Gastrocnemius medialis (tissue), 4 donors: Measurements from ENCODE around the gene HPS5. TPM values are rescaled to one million over a fixed set of nuclear protein-coding genes. Genes with fewer than 3 reads are reported as not detected.
A peak's percentile ranks its signal among the peaks of the same experiment; 100 is the strongest.
"Not testable (repeated sequence)": the region's sequence is repeated elsewhere in the genome, so short reads cannot be mapped to it uniquely, and the experiment has no call there.

ENCODE experiments used
- ATAC-seq, 2 donors: fragments of 150-250 bp; one replicate each; pipeline ENCODE4 v1.9.1; 2016
- DNase-seq, 2 donors: peaks; one replicate each; pipeline ENCODE4 v3.0.0-alpha.2; 2019
- H3K27ac ChIP-seq, 4 donors: fragments of 200-600 bp; sonication (generic); 1 replicate in 1 of 4; 2 replicates in 3 of 4; pipeline ENCODE4 v1.5.1; 2016 to 2018; ENCODE audit warnings: mild to moderate bottlenecking in 2 of 4, moderate library complexity in 1 of 4
- H3K27me3 ChIP-seq, 3 donors: fragments of 200-600 bp; sonication (generic) in 2 of 3; 1 replicate in 1 of 3; 2 replicates in 2 of 3; pipeline versions ENCODE4 v1.5.1 to v1.6.0; 2016 to 2019; ENCODE audit warnings: mild to moderate bottlenecking in 1 of 3, moderate library complexity in 1 of 3
- H3K36me3 ChIP-seq, 2 donors: fragments of 200-600 bp; sonication (generic) in 1 of 2; one replicate each; pipeline ENCODE4 v1.5.1; 2017 to 2018
- H3K4me1 ChIP-seq, 2 donors: fragments of 200-600 bp; sonication (generic) in 1 of 2; one replicate each; pipeline ENCODE4 v1.5.1; 2016 to 2017; ENCODE audit warnings: mild to moderate bottlenecking in 2 of 2
- H3K4me3 ChIP-seq, 4 donors: fragments of 200-600 bp; sonication (generic) in 3 of 4; 1 replicate in 1 of 4; 2 replicates in 3 of 4; pipeline ENCODE4 v1.5.1; 2016 to 2019; ENCODE audit warnings: mild to moderate bottlenecking in 2 of 4
- H3K9me3 ChIP-seq, 3 donors: fragments of 200-600 bp; sonication (generic) in 2 of 3; 1 replicate in 1 of 3; 2 replicates in 2 of 3; pipeline ENCODE4 v1.5.1; 2016 to 2019
- CTCF ChIP-seq, 5 experiments: fragments of 450-650 bp in 3 of 5; fragments of 200-600 bp in 2 of 5; sonication (generic) in 2 of 5; IDR thresholded peaks in 4 of 5; conservative IDR thresholded peaks in 1 of 5; 1 replicate in 4 of 5; 2 replicates in 1 of 5; pipeline ENCODE4 v1.5.1; 2016 to 2019; ENCODE audit warnings: antibody characterized with exemption in 5 of 5, mild to moderate bottlenecking in 3 of 5, moderate library complexity in 3 of 5
- POLR2A ChIP-seq, 2 donors: fragments of 450-650 bp; IDR thresholded peaks; one replicate each; pipeline ENCODE4 v1.6.1; 2017; ENCODE audit warnings: antibody characterized with exemption in 2 of 2, mild to moderate bottlenecking in 2 of 2, moderate library complexity in 2 of 2
- in situ Hi-C, 4 donors: fragments of 200-750 bp; cut with MboI; loops; one replicate each; pipeline versions ENCODE4 v1.15.0 to v1.8.0; 2017; ENCODE audit warnings: low sequenced_read_pairs in 4 of 4
- intact Hi-C: fragments of 100-400 bp; cut with DNase I; formaldehyde crosslinking; loops from one replicate; pipeline ENCODE4 v1.15.1; 2023; ENCODE audit warnings: low total_unique reads
- total RNA-seq, 4 donors: library from RNA; depleted of rRNA; stranded (reverse); fragments of >200 nt; gene quantifications; one replicate each; pipeline versions ENCODE4 v1.1.0 to v1.2.3, GENCODE V29; 2016

HPS5 gene
- total RNA-seq, 4 donors from 2014 or later = 5.3 to 13.1 (median 9.7) TPM

DNA sequence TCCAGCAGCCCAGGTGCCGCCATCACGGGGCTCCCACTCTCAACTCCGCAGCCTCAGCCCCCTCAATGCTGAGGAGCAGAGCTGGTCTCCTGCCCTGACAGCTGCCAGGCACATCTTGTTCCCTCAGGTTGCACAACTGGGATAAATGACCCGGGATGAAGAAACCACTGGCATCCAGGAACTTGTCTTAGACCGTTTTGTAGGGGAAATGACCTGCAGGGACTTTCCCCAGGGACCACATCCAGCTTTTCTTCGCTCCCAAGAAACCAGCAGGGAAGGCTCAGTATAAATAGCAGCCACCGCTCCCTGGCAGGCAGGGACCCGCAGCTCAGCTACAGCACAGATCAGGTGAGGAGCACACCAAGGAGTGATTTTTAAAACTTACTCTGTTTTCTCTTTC lies 56.0 kb downstream of the HPS5 start, which contains the start of gene SAA1:
TSS of gene SAA1 (plus strand) at position 316 of the 400 bp plus-strand sequence. CDS start 624 bp downstream, outside the sequence.
- TF ChIP-seq POLR2A (IDR thresholded peaks at IDR 0.05) (no peak), CTCF (IDR thresholded peaks at IDR 0.05 in 4 of 5, conservative IDR thresholded peaks at IDR 0.05 in 1 of 5) (no peak)
- Histone ChIP-seq H3K27ac (peak within 1 kb of the TSS in 1 of 4 donors; percentile 55), H3K27me3 (no peaks in the 10 kb centered on the region), H3K9me3 (no peaks in the 10 kb centered on the region), H3K4me3 (no peak within 1 kb of the TSS), H3K36me3 (no peaks in the 10 kb centered on the region), H3K4me1 (no peaks in the 10 kb centered on the region)
- in situ Hi-C loops (no loop called here), intact Hi-C loops (no loop called here)
- ATAC-seq (peak; percentile 45 to 92), DNase-seq (peak in 1 of 2 donors; percentile 84)

DNA sequence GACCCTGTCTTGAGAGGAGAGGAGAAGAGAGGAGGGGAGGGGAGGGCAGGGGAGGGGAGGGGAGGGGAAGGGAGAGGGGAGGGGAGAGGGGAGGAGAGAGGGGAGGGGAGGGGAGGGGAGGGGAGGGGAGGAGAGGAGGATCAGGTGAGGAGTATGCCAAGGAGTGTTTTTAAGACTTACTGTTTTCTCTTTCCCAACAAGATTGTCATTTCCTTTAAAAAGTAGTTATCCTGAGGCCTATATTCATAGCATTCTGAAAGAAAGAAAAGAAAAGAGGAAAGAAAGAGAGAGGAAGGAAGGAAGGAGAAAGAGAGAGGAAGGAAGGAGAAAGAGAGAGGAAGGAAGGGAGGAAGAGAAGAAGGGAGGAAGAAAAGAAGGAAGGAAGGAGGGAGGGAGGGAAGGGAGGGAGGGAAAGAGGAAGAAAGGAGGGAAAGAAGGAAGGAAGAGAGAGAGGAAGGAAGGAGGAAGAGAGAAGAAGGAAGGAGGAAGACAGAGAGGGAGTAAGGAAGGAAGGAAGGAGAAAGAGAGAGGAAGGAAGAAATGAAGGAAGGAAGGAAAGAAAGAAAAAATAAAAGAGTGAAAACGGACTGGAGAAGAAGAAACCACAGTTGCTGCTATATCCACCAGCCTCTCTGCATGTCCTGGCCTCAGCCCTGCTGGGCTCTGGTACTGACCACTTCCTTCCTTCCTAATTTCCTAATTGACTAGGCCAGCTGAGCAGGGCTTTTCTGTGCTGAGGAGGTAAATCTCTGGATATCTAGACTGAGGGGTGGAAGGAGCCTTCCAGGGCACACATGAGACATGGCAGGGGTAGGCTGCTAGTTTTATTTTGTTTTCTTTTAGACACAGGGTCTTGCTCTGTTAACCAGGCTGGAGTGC lies 57.0 kb downstream of the HPS5 start:
- no peaks in the 10 kb centered on the region for H3K36me3 ChIP-seq
- H3K4me3 ChIP-seq = no peak overlapping the region
- no peak for ATAC-seq
- H3K4me1 ChIP-seq = no peaks in the 10 kb centered on the region
- H3K27ac ChIP-seq = no peak overlapping the region
- intact Hi-C loops = no loop called here
- in situ Hi-C loops = no loop called here
- no peaks in the 10 kb centered on the region for H3K9me3 ChIP-seq
- TF ChIP-seq CTCF (IDR thresholded peaks at IDR 0.05 in 4 of 5, conservative IDR thresholded peaks at IDR 0.05 in 1 of 5) = no peak
- no peak for TF ChIP-seq POLR2A (IDR thresholded peaks at IDR 0.05)
- no peak for DNase-seq
- H3K27me3 ChIP-seq = no peaks in the 10 kb centered on the region

DNA sequence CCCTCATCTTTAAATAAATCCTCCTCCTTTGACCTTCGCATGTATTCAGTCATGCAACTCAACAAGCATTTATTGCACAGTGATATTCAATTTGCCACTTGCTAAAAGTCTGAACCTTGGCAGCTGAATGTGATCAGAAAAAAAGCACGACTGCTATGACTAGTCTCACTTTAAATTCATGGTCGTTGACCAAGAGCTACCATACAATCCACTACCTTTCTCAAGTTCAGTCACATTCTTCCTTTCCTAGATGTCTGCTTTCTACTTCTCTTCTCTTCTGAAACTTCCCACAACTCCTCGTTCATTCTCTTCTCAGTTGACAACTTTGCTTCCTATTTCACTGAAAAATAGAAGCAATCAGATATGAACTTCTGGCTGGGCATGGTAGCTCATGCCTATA lies 57.9 kb downstream of the HPS5 start:
- intact Hi-C loops = no loop called here
- Histone ChIP-seq H3K9me3 (no peaks in the 10 kb centered on the region), H3K4me3 (no peak overlapping the region), H3K27me3 (no peaks in the 10 kb centered on the region), H3K36me3 (no peaks in the 10 kb centered on the region), H3K27ac (no peak overlapping the region), H3K4me1 (no peaks in the 10 kb centered on the region)
- in situ Hi-C loops = no loop called here
- TF ChIP-seq CTCF (IDR thresholded peaks at IDR 0.05 in 4 of 5, conservative IDR thresholded peaks at IDR 0.05 in 1 of 5) (no peak), POLR2A (IDR thresholded peaks at IDR 0.05) (no peak)
- no peak for ATAC-seq
- no peak for DNase-seq

- intact Hi-C loops, DNase-seq, H3K36me3 ChIP-seq, H3K27me3 ChIP-seq, H3K27ac ChIP-seq, ATAC-seq, H3K9me3 ChIP-seq, H3K4me1 ChIP-seq, H3K4me3 ChIP-seq, in situ Hi-C loops: not testable (repeated sequence)
These were observed 59.1 kb downstream of the HPS5 start for GRCh38 chr11:18262681-18263350.

- Histone ChIP-seq H3K27me3 (no peaks in the 10 kb centered on the region), H3K4me1 (no peaks in the 10 kb centered on the region), H3K4me3 (no peak overlapping the region), H3K27ac (no peak overlapping the region), H3K9me3 (no peaks in the 10 kb centered on the region), H3K36me3 (no peaks in the 10 kb centered on the region)
- no peak for DNase-seq
- in situ Hi-C loops = no loop called here
- intact Hi-C loops = no loop called here
- no peak for ATAC-seq
- TF ChIP-seq POLR2A (IDR thresholded peaks at IDR 0.05) (no peak), CTCF (IDR thresholded peaks at IDR 0.05 in 4 of 5, conservative IDR thresholded peaks at IDR 0.05 in 1 of 5) (no peak)
These were observed 60.2 kb downstream of the HPS5 start for GRCh38 chr11:18261721-18262120.
